Skeletal muscle tissue (tissue), 4 donors: ENCODE data around the gene MAP3K15. TPM values are rescaled to one million over a fixed set of nuclear protein-coding genes. Genes with fewer than 3 reads are reported as not detected.
"Not testable (repeated sequence)": the region's sequence is repeated elsewhere in the genome, so short reads cannot be mapped to it uniquely, and the experiment has no call there.

Experiments used
- H3K27ac ChIP-seq: one replicate; pipeline ENCODE4 v1.7.0; 2013; ENCODE audit warnings: mild to moderate bottlenecking, low read depth, low read length, inconsistent platforms
- H3K27me3 ChIP-seq, 3 donors: one replicate each; pipeline ENCODE4 v1.7.0; 2013; ENCODE audit warnings: low read length in 3 of 3; ENCODE audit not compliant: control insufficient read depth in 3 of 3, insufficient read depth in 3 of 3
- H3K36me3 ChIP-seq, 3 donors: one replicate each; pipeline ENCODE4 v1.7.0; 2013; ENCODE audit warnings: low read length in 3 of 3; ENCODE audit not compliant: control insufficient read depth in 3 of 3, insufficient read depth in 3 of 3
- H3K4me1 ChIP-seq, 3 donors: one replicate each; pipeline ENCODE4 v1.7.0; 2013; ENCODE audit warnings: low read length in 3 of 3, mild to moderate bottlenecking in 3 of 3; ENCODE audit not compliant: control insufficient read depth in 3 of 3, insufficient read depth in 3 of 3
- H3K4me3 ChIP-seq, 3 donors: one replicate each; pipeline ENCODE4 v1.7.0; 2013; ENCODE audit warnings: low read length in 3 of 3
- H3K9ac ChIP-seq, 3 donors: one replicate each; pipeline ENCODE4 v1.7.0; 2013; ENCODE audit warnings: low read length in 3 of 3, mild to moderate bottlenecking in 3 of 3, moderate library complexity in 2 of 3, low read depth in 1 of 3
- H3K9me3 ChIP-seq, 3 donors: one replicate each; pipeline ENCODE4 v1.7.0; 2013; ENCODE audit warnings: low read length in 3 of 3; ENCODE audit not compliant: control insufficient read depth in 3 of 3
- total RNA-seq: library from RNA; depleted of rRNA; stranded (reverse); fragments of >200 nt; gene quantifications from one replicate; pipeline ENCODE4 v1.2.3, GENCODE V29; 2014
- donor health status: Osteomylitis.

The MAP3K15 gene
- total RNA-seq, 1 donor from 2014 or later: 0.52 TPM

GRCh38 chrX:19443869-19444526 is 71.3 kb downstream of the MAP3K15 start:
- no peaks in the 10 kb centered on the region for H3K36me3 ChIP-seq
- H3K27ac ChIP-seq: no peak overlapping the region
- H3K4me1 ChIP-seq: no peaks in the 10 kb centered on the region
- no peak overlapping the region for H3K9ac ChIP-seq
- no peaks in the 10 kb centered on the region for H3K27me3 ChIP-seq
- H3K9me3 ChIP-seq: no peaks in the 10 kb centered on the region
- H3K4me3 ChIP-seq: no peak overlapping the region

GRCh38 chrX:19440713-19441112 is 74.6 kb downstream of the MAP3K15 start:
- H3K36me3 ChIP-seq: no peaks in the 10 kb centered on the region
- H3K27ac ChIP-seq: no peak overlapping the region
- no peak overlapping the region for H3K9ac ChIP-seq
- H3K27me3 ChIP-seq: no peaks in the 10 kb centered on the region
- no peak overlapping the region for H3K4me3 ChIP-seq
- H3K4me1 ChIP-seq: no peaks in the 10 kb centered on the region
- H3K9me3 ChIP-seq: no peaks in the 10 kb centered on the region

GRCh38 chrX:19422661-19423060 is 92.6 kb downstream of the MAP3K15 start:
- not testable (repeated sequence) for H3K36me3 ChIP-seq, H3K9me3 ChIP-seq, H3K27me3 ChIP-seq, H3K4me3 ChIP-seq, H3K4me1 ChIP-seq, H3K27ac ChIP-seq, H3K9ac ChIP-seq

- H3K4me3 ChIP-seq: no peak overlapping the region
- H3K9me3 ChIP-seq: no peaks in the 10 kb centered on the region
- no peaks in the 10 kb centered on the region for H3K36me3 ChIP-seq
- no peaks in the 10 kb centered on the region for H3K4me1 ChIP-seq
- H3K27me3 ChIP-seq: no peaks in the 10 kb centered on the region
- no peak overlapping the region for H3K9ac ChIP-seq
- no peak overlapping the region for H3K27ac ChIP-seq
Measured at GRCh38 chrX:19410259-19410658, 105.0 kb downstream of the MAP3K15 start.

- Histone ChIP-seq H3K4me1 (no peaks in the 10 kb centered on the region), H3K27me3 (no peaks in the 10 kb centered on the region), H3K36me3 (no peaks in the 10 kb centered on the region), H3K27ac (no peak overlapping the region), H3K9me3 (no peaks in the 10 kb centered on the region), H3K9ac (no peak overlapping the region), H3K4me3 (no peak overlapping the region)
Measured at GRCh38 chrX:19403696-19404095, 111.6 kb downstream of the MAP3K15 start.

- Histone ChIP-seq H3K4me3 (no peak overlapping the region), H3K36me3 (no peaks in the 10 kb centered on the region), H3K4me1 (no peaks in the 10 kb centered on the region), H3K27me3 (no peaks in the 10 kb centered on the region), H3K9me3 (no peaks in the 10 kb centered on the region), H3K9ac (no peak overlapping the region), H3K27ac (no peak overlapping the region)
Measured at GRCh38 chrX:19392703-19393102, 122.6 kb downstream of the MAP3K15 start.

- H3K4me1 ChIP-seq: no peaks in the 10 kb centered on the region
- no peak overlapping the region for H3K27ac ChIP-seq
- no peaks in the 10 kb centered on the region for H3K27me3 ChIP-seq
- H3K36me3 ChIP-seq: no peaks in the 10 kb centered on the region
- H3K9me3 ChIP-seq: no peaks in the 10 kb centered on the region
- no peak overlapping the region for H3K4me3 ChIP-seq
- no peak overlapping the region for H3K9ac ChIP-seq
Measured at GRCh38 chrX:19392078-19392477, 123.2 kb downstream of the MAP3K15 start.

GRCh38 chrX:19389227-19389845 is 126.0 kb downstream of the MAP3K15 start:
- Histone ChIP-seq H3K9me3 (no peaks in the 10 kb centered on the region), H3K27ac (no peak overlapping the region), H3K4me1 (no peaks in the 10 kb centered on the region), H3K4me3 (no peak overlapping the region), H3K9ac (no peak overlapping the region), H3K27me3 (no peaks in the 10 kb centered on the region), H3K36me3 (no peaks in the 10 kb centered on the region)

GRCh38 chrX:19388741-19389140 is 126.6 kb downstream of the MAP3K15 start:
- Histone ChIP-seq H3K27me3 (no peaks in the 10 kb centered on the region), H3K4me3 (no peak overlapping the region), H3K9me3 (no peaks in the 10 kb centered on the region), H3K9ac (no peak overlapping the region), H3K4me1 (no peaks in the 10 kb centered on the region), H3K27ac (no peak overlapping the region), H3K36me3 (no peaks in the 10 kb centered on the region)

- Histone ChIP-seq H3K9ac (no peak overlapping the region), H3K27ac (no peak overlapping the region)
Measured at GRCh38 chrX:19388064-19388679, 127.1 kb downstream of the MAP3K15 start.

More at GRCh38 chrX:19388064-19388679, 127.1 kb downstream of the MAP3K15 start:
- no peaks in the 10 kb centered on the region for H3K36me3 ChIP-seq
- no peaks in the 10 kb centered on the region for H3K27me3 ChIP-seq
- H3K4me3 ChIP-seq: no peak overlapping the region
- H3K9me3 ChIP-seq: no peaks in the 10 kb centered on the region
- no peaks in the 10 kb centered on the region for H3K4me1 ChIP-seq
